OCI-M1 (cell line): ENCODE results near the gene FAM167B.
A peak's percentile ranks its signal among the peaks of the same experiment; 100 is the strongest.

Source experiments
- DNase-seq: peaks from one replicate; lab custom pipeline; 2025; lab: John Stamatoyannopoulos, UW

FAM167B gene

GRCh38 chr1:32246888-32247273 is at the start of gene FAM167B:
Gene FAM167B, plus strand, starts transcription at chr1:32247222. Its CDS starts 200 bp downstream, at chr1:32247422.
- no peak for DNase-seq

- DNase-seq: no peak
These were observed 49.2 kb upstream of the FAM167B start for GRCh38 chr1:32197837-32198236.

GRCh38 chr1:32198237-32199042 is 48.6 kb upstream of the FAM167B start:
- DNase-seq: no peak

- no peak for DNase-seq
These were observed 47.8 kb upstream of the FAM167B start for GRCh38 chr1:32199043-32199716.

- DNase-seq: no peak
These were observed 47.3 kb upstream of the FAM167B start for GRCh38 chr1:32199717-32200072.

GRCh38 chr1:32200226-32201010 is 46.6 kb upstream of the FAM167B start, which contains the start of gene CCDC28B:
Gene CCDC28B, plus strand, starts transcription at chr1:32200595. Its CDS starts 1,341 bp downstream, at chr1:32201936.
- DNase-seq: peak; percentile 76

GRCh38 chr1:32201011-32201855 is 45.8 kb upstream of the FAM167B start:
- peak; percentile 67 for DNase-seq

GRCh38 chr1:32204943-32205361 is 42.1 kb upstream of the FAM167B start:
- DNase-seq: no peak

- peak; percentile 90 for DNase-seq
These were observed 41.3 kb upstream of the FAM167B start, which contains the start of gene IQCC for GRCh38 chr1:32205401-32206370. Gene IQCC, plus strand, starts transcription at chr1:32205671. Its CDS starts 11 bp downstream, at chr1:32205682.

- no peak for DNase-seq
These were observed 38.6 kb upstream of the FAM167B start for GRCh38 chr1:32208469-32208868.

- peak; percentile 36 for DNase-seq
These were observed 38.1 kb upstream of the FAM167B start, which contains the start of gene DCDC2B for GRCh38 chr1:32208891-32209328. Gene DCDC2B, plus strand, starts transcription at chr1:32209089. Its CDS starts 5 bp downstream, at chr1:32209094.

- peak; percentile 76 for DNase-seq
These were observed 31.2 kb upstream of the FAM167B start for GRCh38 chr1:32215629-32216480.

GRCh38 chr1:32216566-32216965 is 30.5 kb upstream of the FAM167B start:
- DNase-seq: no peak

GRCh38 chr1:32219022-32219421 is 28.0 kb upstream of the FAM167B start:
- no peak for DNase-seq

GRCh38 chr1:32220746-32221580 is 26.1 kb upstream of the FAM167B start:
- no peak for DNase-seq

GRCh38 chr1:32221581-32221979 is 25.4 kb upstream of the FAM167B start:
- no peak for DNase-seq

GRCh38 chr1:32221980-32222755 is 24.9 kb upstream of the FAM167B start, which contains the start of the genes EIF3I and TMEM234:
Gene EIF3I, plus strand, starts transcription at chr1:32222407. Its CDS starts 35 bp downstream, at chr1:32222442.
Gene TMEM234, minus strand, starts transcription at chr1:32222353. Its CDS starts 31 bp downstream, at chr1:32222322.
- DNase-seq: peak; percentile 94
